ENCODE data around the gene HYKK.

DNA sequence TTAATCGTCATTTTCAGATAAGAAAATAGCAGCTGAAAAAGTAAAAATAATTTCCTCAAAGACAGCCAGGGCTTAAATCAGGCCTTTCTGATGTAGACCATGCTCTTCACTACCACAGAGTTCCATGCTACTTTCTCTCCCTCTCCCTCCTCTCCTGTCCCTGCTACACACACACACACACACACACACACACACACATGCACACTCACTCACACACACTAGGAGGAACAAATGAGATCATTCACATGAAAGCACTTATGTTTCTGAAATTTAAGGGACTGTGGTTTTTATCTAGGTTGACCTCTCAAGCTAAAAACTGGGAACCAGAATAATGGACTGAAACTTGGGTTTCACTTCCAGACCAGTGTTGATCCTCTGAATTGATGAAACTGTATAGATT, 28.8 kb downstream of the HYKK start:
- TF ChIP-seq, protein P1, sequence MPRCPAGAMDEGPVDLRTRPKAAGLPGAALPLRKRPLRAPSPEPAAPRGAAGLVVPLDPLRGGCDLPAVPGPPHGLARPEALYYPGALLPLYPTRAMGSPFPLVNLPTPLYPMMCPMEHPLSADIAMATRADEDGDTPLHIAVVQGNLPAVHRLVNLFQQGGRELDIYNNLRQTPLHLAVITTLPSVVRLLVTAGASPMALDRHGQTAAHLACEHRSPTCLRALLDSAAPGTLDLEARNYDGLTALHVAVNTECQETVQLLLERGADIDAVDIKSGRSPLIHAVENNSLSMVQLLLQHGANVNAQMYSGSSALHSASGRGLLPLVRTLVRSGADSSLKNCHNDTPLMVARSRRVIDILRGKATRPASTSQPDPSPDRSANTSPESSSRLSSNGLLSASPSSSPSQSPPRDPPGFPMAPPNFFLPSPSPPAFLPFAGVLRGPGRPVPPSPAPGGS (IDR thresholded peaks at IDR 0.05), result no peak
- TF ChIP-seq, protein P2, sequence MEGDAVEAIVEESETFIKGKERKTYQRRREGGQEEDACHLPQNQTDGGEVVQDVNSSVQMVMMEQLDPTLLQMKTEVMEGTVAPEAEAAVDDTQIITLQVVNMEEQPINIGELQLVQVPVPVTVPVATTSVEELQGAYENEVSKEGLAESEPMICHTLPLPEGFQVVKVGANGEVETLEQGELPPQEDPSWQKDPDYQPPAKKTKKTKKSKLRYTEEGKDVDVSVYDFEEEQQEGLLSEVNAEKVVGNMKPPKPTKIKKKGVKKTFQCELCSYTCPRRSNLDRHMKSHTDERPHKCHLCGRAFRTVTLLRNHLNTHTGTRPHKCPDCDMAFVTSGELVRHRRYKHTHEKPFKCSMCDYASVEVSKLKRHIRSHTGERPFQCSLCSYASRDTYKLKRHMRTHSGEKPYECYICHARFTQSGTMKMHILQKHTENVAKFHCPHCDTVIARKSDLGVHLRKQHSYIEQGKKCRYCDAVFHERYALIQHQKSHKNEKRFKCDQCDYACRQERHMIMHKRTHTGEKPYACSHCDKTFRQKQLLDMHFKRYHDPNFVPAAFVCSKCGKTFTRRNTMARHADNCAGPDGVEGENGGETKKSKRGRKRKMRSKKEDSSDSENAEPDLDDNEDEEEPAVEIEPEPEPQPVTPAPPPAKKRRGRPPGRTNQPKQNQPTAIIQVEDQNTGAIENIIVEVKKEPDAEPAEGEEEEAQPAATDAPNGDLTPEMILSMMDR (IDR thresholded peaks at IDR 0.05), result no peak
- TF ChIP-seq CHD4 (IDR thresholded peaks at IDR 0.05; ENCODE audit: borderline replicate concordance) (no peak), POLR2A (IDR thresholded peaks at IDR 0.05; ENCODE audit: low read length) (no peak), EP300 (IDR thresholded peaks at IDR 0.05) (no peak), NPAS2 (CRISPR knock-in tag; IDR thresholded peaks at IDR 0.05; ENCODE audit: borderline replicate concordance) (no peak), PHF8 (IDR thresholded peaks at IDR 0.05; ENCODE audit: borderline replicate concordance, low read depth) (no peak), RAD21 (conservative IDR thresholded peaks at IDR 0.05 in 1 of 2, IDR thresholded peaks at IDR 0.05 in 1 of 2) (no peak), GATA3 (IDR thresholded peaks at IDR 0.05; ENCODE audit: borderline replicate concordance) (no peak), RFX5 (IDR thresholded peaks at IDR 0.05) (no peak), HDAC2 (IDR thresholded peaks at IDR 0.05) (no peak), MYC (IDR thresholded peaks at IDR 0.05; ENCODE audit: borderline replicate concordance, low read length) (no peak), CBX2 (IDR thresholded peaks at IDR 0.05; ENCODE audit: borderline replicate concordance, low read depth) (no peak)
